GM21515 (cell line): ENCODE results near the gene SLA2.
"Not testable (repeated sequence)": the region's sequence is repeated elsewhere in the genome, so short reads cannot be mapped to it uniquely, and the experiment has no call there.

Source experiments
- ATAC-seq: cut with Tn5 transposase; IDR thresholded peaks from one replicate; pipeline ENCODE4 v1.9.1; 2021; ENCODE audit not compliant: unreplicated experiment

Gene SLA2

GRCh38 chr20:36645998-36646397 is at the start of gene SLA2:
Gene SLA2, minus strand, starts transcription at chr20:36646196. Its CDS starts 4,861 bp downstream, at chr20:36641335.
- no peak for ATAC-seq

- not testable (repeated sequence) for ATAC-seq
These were observed 49.5 kb upstream of the SLA2 start for GRCh38 chr20:36695467-36695866.

GRCh38 chr20:36688630-36689029 is 42.6 kb upstream of the SLA2 start:
- ATAC-seq = no peak

- ATAC-seq = no peak
These were observed 41.9 kb upstream of the SLA2 start for GRCh38 chr20:36687850-36688249.

GRCh38 chr20:36686944-36687343 is 40.9 kb upstream of the SLA2 start:
- no peak for ATAC-seq

GRCh38 chr20:36686504-36686903 is 40.5 kb upstream of the SLA2 start:
- no peak for ATAC-seq

- ATAC-seq = no peak
These were observed 38.8 kb upstream of the SLA2 start for GRCh38 chr20:36684747-36685146.

- ATAC-seq = no peak
These were observed 36.3 kb upstream of the SLA2 start for GRCh38 chr20:36682311-36682710.

- no peak for ATAC-seq
These were observed 31.4 kb upstream of the SLA2 start for GRCh38 chr20:36677422-36677771.

GRCh38 chr20:36676701-36677421 is 30.9 kb upstream of the SLA2 start:
- ATAC-seq = no peak

- not testable (repeated sequence) for ATAC-seq
These were observed 29.5 kb upstream of the SLA2 start for GRCh38 chr20:36675545-36675944.

- no peak for ATAC-seq
These were observed 27.0 kb upstream of the SLA2 start for GRCh38 chr20:36672991-36673390.

GRCh38 chr20:36670665-36671357 is 24.8 kb upstream of the SLA2 start:
- no peak for ATAC-seq

GRCh38 chr20:36666181-36666740 is 20.3 kb upstream of the SLA2 start:
- ATAC-seq = no peak

- ATAC-seq = no peak
These were observed 17.0 kb upstream of the SLA2 start for GRCh38 chr20:36663031-36663430.

- no peak for ATAC-seq
These were observed 12.3 kb upstream of the SLA2 start for GRCh38 chr20:36658300-36658699.

GRCh38 chr20:36656733-36657132 is 10.7 kb upstream of the SLA2 start:
- ATAC-seq = no peak

GRCh38 chr20:36655004-36655403 is 9.0 kb upstream of the SLA2 start:
- ATAC-seq = no peak

GRCh38 chr20:36654506-36654905 is 8.5 kb upstream of the SLA2 start:
- no peak for ATAC-seq

- ATAC-seq = no peak
These were observed 7.5 kb upstream of the SLA2 start for GRCh38 chr20:36653456-36653855.

- ATAC-seq = no peak
These were observed 1.5 kb upstream of the SLA2 start for GRCh38 chr20:36647196-36648121.
